GM21447 (cell line): ENCODE measurements around the gene IRF2BP2.

Experiments used
- ATAC-seq: cut with Tn5 transposase; IDR thresholded peaks from one replicate; pipeline ENCODE4 v1.9.1; 2021; ENCODE audit not compliant: unreplicated experiment

IRF2BP2 gene

GRCh38 chr1:234585330-234586055 is 24.5 kb downstream of the IRF2BP2 start:
- no peak for ATAC-seq

- no peak for ATAC-seq
These were observed 25.1 kb downstream of the IRF2BP2 start for GRCh38 chr1:234584926-234585325.

DNA sequence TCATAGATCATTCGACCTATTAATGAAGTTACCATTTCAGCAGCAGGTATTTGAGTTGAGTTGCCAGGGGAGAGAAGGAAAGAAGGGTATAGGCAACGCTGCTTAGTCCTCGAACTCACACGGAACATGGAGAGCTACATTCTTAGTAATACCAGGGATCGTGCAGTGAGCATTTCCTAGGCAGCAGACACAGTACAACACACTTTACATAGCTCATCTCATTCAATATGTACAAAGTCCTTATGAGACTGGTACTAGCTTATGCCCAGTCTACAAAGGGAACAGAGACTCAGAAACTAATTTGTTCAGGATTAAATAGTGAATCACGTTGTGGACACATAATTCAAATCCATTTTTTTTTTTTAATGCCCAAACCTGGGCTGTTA is 25.6 kb downstream of the IRF2BP2 start:
- ATAC-seq, result no peak

GRCh38 chr1:234583755-234584419 is 26.1 kb downstream of the IRF2BP2 start:
- ATAC-seq, result no peak

- no peak for ATAC-seq
These were observed 27.2 kb downstream of the IRF2BP2 start for GRCh38 chr1:234582681-234583301.

- no peak for ATAC-seq
These were observed 27.8 kb downstream of the IRF2BP2 start for GRCh38 chr1:234582186-234582585.

DNA sequence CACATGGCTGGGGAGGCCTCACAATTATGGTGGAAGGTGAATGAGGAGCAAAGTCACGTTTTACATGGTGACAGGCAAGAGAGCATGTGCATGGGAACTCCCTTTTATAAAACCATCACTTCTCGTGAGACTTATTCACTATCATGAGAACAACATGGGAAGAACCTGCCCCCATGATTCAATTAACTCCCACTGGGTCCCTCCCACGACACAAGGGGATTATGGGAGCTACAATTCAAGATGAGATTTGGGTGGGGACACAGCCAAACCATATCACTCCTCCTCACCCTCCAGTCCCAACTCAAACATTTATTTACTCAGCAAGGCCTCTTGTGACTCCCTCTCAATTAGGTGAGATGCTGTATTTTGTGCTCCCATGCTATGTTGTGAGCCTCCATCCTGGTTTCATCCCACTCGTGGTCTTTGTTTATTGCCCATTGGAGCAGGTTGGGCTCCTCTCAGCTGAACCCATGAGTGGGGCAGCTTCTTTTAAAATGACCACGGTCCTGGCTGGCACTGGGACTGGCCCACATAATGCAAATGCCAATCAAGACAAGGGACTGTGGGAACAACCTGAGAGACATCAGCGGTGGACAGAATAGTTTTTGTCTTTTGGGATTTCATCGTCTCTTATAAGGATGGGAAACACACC is 28.8 kb downstream of the IRF2BP2 start:
- no peak for ATAC-seq

- no peak for ATAC-seq
These were observed 30.0 kb downstream of the IRF2BP2 start for GRCh38 chr1:234579967-234580366.

- no peak for ATAC-seq
These were observed 31.2 kb downstream of the IRF2BP2 start for GRCh38 chr1:234578735-234579134.

DNA sequence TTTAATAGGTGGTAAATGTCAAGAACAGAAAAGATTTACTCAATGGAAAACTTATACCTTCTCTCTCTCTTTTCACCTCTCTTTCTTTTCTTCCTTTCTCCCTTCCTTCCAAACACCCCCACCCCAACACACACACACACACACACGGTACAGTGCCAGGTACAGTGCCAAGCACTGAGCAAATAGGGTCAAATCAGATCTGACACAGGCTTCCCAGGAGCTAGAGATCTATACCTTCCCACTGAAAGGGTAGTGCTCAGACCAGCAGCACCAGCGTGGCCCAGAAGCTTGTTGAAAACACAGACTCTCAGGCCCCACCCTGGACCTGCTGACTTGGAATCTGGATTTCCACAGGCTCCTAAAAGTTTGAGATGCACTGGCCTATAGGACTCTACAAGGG is 31.9 kb downstream of the IRF2BP2 start:
- no peak for ATAC-seq

DNA sequence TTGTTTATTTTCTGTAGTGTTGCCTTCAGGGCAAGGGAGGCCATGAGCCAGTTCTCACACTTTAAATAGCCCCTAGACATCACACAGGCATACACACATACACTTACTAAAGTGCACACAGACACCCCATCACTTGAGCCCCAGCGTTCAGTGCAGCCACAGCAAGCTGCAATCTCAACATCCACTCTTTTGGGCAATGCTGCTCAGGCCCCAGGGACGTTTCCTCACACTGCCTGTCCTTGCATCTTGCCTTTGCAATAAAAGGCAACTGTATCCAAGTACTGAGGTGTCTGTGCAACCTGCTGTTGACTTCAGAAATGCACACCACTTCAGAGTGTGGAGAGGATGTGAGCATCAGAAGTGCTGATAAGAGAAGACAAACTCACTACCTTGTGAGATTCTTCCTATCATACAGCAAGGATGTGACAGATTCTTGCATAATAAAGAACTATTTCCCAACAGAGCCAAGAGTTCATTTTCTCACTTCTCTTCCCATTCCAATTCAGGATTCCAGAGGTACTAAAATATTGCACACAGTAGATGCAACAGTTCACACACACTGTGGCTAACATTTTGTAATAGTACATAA is 36.2 kb downstream of the IRF2BP2 start:
- no peak for ATAC-seq

DNA sequence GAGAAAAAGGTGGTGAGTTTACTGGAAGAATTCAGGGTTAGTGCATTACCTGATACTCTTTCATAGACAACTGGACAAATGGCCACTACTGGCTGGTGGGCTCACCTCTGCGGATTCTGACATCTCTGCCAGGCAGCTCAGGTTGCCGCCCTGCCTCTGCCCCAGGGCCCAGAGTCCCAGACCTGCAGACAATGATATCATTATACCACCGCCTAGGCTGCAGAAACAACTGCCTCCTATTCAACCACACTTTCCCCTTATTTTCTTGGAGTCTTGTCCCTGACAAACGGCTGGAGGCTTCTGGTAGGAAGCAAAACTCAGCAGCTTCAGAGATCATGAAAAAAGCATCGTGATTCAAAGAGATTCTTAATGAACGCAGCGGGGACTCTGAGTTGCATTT is 37.0 kb downstream of the IRF2BP2 start:
- no peak for ATAC-seq

GRCh38 chr1:234571702-234572101 is 38.3 kb downstream of the IRF2BP2 start:
- ATAC-seq, result no peak

GRCh38 chr1:234570329-234571120 is 39.5 kb downstream of the IRF2BP2 start:
- no peak for ATAC-seq

DNA sequence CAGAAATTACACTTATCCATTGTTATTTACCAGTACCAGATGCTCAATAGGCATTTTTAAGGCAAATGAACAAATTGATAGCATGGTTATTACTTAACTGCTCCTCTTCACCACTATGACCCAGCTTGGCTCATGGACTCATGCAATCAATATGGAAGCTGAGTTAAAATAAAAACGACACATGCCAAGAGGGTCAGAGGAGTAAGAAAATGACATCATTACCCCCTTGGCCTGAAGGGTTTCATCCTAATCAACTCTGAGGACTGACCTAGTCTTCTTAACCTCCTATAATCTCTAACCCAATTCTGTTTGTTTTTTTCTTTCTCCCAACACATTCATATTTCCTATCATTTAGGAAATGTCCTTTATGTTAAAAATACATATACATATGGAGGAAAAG is 41.6 kb downstream of the IRF2BP2 start:
- ATAC-seq, result no peak

- no peak for ATAC-seq
These were observed 44.8 kb downstream of the IRF2BP2 start for GRCh38 chr1:234565132-234565531.

- no peak for ATAC-seq
These were observed 45.6 kb downstream of the IRF2BP2 start for GRCh38 chr1:234564035-234565029.

GRCh38 chr1:234562334-234562733 is 47.6 kb downstream of the IRF2BP2 start:
- ATAC-seq, result no peak

DNA sequence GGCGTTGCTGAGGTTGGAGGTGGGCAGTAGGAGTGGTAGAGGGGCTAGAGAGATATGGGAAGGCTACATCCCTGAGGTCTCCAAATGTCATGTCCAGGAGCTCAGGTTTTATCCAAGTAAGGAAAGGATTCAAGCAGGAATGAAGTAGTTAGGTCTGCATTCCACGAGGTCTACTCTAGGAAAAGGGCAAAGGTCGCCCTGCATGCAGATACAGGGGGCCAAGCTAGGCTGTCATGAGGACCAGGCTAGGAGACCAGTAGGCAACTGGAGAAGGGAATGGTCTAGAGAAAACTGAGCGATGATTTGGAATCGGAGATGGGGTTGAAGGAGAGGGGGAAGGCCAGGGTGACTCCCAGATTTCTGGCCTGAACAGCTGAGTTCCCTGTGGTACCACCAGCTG is 48.7 kb downstream of the IRF2BP2 start:
- no peak for ATAC-seq
